HL-60 (cell line): ENCODE measurements around the gene HHAT.

Source experiments
- DNase-seq, 2 experiments: peaks; one replicate each; pipeline ENCODE4 v3.0.0-alpha.2; 2010 to 2020; ENCODE audit warnings: low read depth in 1 of 2, low spot score in 1 of 2
- H3K27ac ChIP-seq: fragments of 250-450 bp; sonication (Bioruptor Pico); replicated peaks from 2 replicates; pipeline ENCODE4 v1.5.1; 2020; ENCODE audit warnings: mild to moderate bottlenecking, moderate library complexity
- H3K27me3 ChIP-seq: fragments of 250-450 bp; sonication (Bioruptor Pico); 2 replicates; pipeline ENCODE4 v1.5.1; 2021; ENCODE audit warnings: mild to moderate bottlenecking, moderate library complexity; ENCODE audit not compliant: insufficient read depth, poor library complexity, severe bottlenecking
- H3K4me3 ChIP-seq: replicated peaks from 2 replicates; pipeline ENCODE4 v1.5.1; 2011; ENCODE audit warnings: mild to moderate bottlenecking, control low read depth, low read length; ENCODE audit not compliant: insufficient read depth
- GABPA ChIP-seq: IDR thresholded peaks from 2 replicates; pipeline ENCODE4 v1.6.1; 2012; ENCODE audit warnings: low read depth
- POLR2AphosphoS5 ChIP-seq: IDR thresholded peaks from 2 replicates; pipeline ENCODE4 v1.6.1; 2012; ENCODE audit warnings: low read depth
- SPI1 ChIP-seq: IDR thresholded peaks from 2 replicates; pipeline ENCODE4 v1.6.1; 2012; ENCODE audit warnings: low read depth, mild to moderate bottlenecking, borderline replicate concordance
- TF ChIP-seq, protein P1 (sequence below): IDR thresholded peaks from 2 replicates; pipeline ENCODE4 v1.6.1; 2012; ENCODE audit warnings: low read depth; ENCODE audit not compliant: insufficient replicate concordance
- TF ChIP-seq, protein P2 (sequence below): IDR thresholded peaks from one replicate; pipeline ENCODE4 v1.5.1; 2011; ENCODE audit warnings: low read length, control low read depth, inconsistent platforms; ENCODE audit not compliant: insufficient read depth

Gene HHAT

DNA sequence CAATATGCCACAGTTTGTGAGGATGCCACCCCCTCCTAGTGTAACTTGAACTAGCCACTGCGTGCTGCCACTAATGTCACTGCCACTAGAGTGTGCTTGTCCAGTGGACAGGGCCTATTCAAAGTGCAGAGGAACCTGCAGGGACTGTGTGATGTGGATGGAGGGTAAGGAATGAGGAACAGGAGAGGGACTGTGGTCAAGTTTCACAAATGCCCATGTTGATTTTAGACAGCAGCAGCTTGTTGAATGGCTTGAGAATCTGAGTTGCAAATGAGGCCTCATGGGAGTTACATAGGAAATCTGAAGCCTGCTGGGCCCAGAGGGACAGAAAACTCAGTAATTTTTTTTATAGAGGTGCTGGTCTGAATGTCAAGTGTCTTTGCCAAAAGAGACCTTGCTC, 112.3 kb downstream of the HHAT start:
- DNase-seq = no peak
- peaks cover 2% of the 10 kb centered on the region for H3K27me3 ChIP-seq
- TF ChIP-seq, protein P1, sequence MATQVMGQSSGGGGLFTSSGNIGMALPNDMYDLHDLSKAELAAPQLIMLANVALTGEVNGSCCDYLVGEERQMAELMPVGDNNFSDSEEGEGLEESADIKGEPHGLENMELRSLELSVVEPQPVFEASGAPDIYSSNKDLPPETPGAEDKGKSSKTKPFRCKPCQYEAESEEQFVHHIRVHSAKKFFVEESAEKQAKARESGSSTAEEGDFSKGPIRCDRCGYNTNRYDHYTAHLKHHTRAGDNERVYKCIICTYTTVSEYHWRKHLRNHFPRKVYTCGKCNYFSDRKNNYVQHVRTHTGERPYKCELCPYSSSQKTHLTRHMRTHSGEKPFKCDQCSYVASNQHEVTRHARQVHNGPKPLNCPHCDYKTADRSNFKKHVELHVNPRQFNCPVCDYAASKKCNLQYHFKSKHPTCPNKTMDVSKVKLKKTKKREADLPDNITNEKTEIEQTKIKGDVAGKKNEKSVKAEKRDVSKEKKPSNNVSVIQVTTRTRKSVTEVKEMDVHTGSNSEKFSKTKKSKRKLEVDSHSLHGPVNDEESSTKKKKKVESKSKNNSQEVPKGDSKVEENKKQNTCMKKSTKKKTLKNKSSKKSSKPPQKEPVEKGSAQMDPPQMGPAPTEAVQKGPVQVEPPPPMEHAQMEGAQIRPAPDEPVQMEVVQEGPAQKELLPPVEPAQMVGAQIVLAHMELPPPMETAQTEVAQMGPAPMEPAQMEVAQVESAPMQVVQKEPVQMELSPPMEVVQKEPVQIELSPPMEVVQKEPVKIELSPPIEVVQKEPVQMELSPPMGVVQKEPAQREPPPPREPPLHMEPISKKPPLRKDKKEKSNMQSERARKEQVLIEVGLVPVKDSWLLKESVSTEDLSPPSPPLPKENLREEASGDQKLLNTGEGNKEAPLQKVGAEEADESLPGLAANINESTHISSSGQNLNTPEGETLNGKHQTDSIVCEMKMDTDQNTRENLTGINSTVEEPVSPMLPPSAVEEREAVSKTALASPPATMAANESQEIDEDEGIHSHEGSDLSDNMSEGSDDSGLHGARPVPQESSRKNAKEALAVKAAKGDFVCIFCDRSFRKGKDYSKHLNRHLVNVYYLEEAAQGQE = no peak
- TF ChIP-seq, protein P2, sequence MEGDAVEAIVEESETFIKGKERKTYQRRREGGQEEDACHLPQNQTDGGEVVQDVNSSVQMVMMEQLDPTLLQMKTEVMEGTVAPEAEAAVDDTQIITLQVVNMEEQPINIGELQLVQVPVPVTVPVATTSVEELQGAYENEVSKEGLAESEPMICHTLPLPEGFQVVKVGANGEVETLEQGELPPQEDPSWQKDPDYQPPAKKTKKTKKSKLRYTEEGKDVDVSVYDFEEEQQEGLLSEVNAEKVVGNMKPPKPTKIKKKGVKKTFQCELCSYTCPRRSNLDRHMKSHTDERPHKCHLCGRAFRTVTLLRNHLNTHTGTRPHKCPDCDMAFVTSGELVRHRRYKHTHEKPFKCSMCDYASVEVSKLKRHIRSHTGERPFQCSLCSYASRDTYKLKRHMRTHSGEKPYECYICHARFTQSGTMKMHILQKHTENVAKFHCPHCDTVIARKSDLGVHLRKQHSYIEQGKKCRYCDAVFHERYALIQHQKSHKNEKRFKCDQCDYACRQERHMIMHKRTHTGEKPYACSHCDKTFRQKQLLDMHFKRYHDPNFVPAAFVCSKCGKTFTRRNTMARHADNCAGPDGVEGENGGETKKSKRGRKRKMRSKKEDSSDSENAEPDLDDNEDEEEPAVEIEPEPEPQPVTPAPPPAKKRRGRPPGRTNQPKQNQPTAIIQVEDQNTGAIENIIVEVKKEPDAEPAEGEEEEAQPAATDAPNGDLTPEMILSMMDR = no peak
- TF ChIP-seq POLR2AphosphoS5 (no peak), SPI1 (no peak), GABPA (no peak)
- H3K27ac ChIP-seq = no peak overlapping the region
- H3K4me3 ChIP-seq = no peak overlapping the region

DNA sequence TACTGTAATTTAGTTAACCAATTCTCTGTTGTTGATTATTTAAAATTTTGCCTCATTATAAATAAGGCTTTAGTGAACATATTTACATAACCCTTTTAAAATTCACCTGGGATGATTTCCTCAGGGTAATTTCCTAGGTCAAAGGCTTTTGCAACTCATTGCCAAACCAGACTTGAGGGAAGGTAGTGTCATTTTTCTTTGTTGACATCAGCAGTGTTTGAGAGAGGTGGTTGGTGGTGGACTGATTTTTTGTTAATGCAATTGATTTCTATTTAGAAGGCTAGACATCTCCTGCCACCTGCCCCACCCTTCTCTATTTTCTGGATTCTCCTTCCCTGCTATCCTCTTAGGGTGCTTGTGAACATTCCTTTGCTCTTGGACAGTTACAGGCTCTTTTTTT, 116.8 kb downstream of the HHAT start:
- Histone ChIP-seq H3K27me3 (peaks cover 5% of the 10 kb centered on the region), H3K4me3 (no peak overlapping the region), H3K27ac (no peak overlapping the region)
- TF ChIP-seq GABPA (no peak), POLR2AphosphoS5 (no peak), SPI1 (no peak)
- TF ChIP-seq, protein P1 = no peak
- TF ChIP-seq, protein P2 = no peak
- no peak for DNase-seq

DNA sequence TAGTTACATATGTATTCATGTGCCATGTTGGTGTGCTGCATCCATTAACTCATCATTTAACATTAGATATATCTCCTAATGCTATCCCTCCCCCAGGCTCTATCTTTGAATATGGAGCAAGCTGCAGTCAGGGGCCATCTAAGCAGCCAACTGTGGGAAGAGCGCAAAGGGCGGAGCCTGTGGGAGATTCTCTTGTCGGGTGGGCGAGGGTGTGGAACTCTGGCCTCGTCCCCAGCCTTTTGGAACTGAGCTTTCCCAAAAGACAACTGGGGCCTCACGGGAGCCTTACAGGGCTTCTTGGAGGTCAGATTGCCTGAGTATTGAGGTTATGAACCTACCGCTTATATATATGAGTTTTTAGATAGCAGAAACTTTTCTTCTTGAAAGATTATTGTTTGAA, 117.2 kb downstream of the HHAT start:
- Histone ChIP-seq H3K4me3 (no peak overlapping the region), H3K27ac (no peak overlapping the region), H3K27me3 (peaks cover 5% of the 10 kb centered on the region)
- DNase-seq = no peak
- no peak for TF ChIP-seq GABPA
- TF ChIP-seq POLR2AphosphoS5 = no peak
- TF ChIP-seq, protein P2 = no peak
- TF ChIP-seq, protein P1 = no peak
- no peak for TF ChIP-seq SPI1
